Activated gamma-delta T cell (primary cell): Measurements from ENCODE around the gene CLSTN3.

Experiments
- DNase-seq: peaks from one replicate; lab custom pipeline; 2025; lab: John Stamatoyannopoulos, UW
- total RNA-seq, 2 donors: gene quantifications; one replicate each; lab custom pipeline; 2026; lab: John Stamatoyannopoulos, UW

CLSTN3 gene
- total RNA-seq: 73.7 to 145 reads per million in 2 donors

- DNase-seq: peak; percentile 80
Observed at GRCh38 chr12:7129872-7130691, at the start of gene CLSTN3. Gene CLSTN3 (plus strand): TSS chr12:7130371. CDS start chr12:7130649, 278 bp downstream.

- DNase-seq: no peak
Observed at GRCh38 chr12:7081037-7081436, 49.1 kb upstream of the CLSTN3 start.

- no peak for DNase-seq
Observed at GRCh38 chr12:7083125-7083524, 47.0 kb upstream of the CLSTN3 start.

GRCh38 chr12:7089196-7089871 is 40.8 kb upstream of the CLSTN3 start:
- no peak for DNase-seq

- no peak for DNase-seq
Observed at GRCh38 chr12:7090222-7090998, 39.8 kb upstream of the CLSTN3 start.

- no peak for DNase-seq
Observed at GRCh38 chr12:7091171-7091570, 39.0 kb upstream of the CLSTN3 start.

GRCh38 chr12:7091660-7092228 is 38.4 kb upstream of the CLSTN3 start:
- no peak for DNase-seq

GRCh38 chr12:7092229-7092985 is 37.8 kb upstream of the CLSTN3 start, which contains the start of gene C1R:
Gene C1R (minus strand): TSS chr12:7092445. CDS start chr12:7092388, 57 bp downstream.
- no peak for DNase-seq

GRCh38 chr12:7092986-7093460 is 37.1 kb upstream of the CLSTN3 start:
- DNase-seq: no peak

- no peak for DNase-seq
Observed at GRCh38 chr12:7093486-7093885, 36.7 kb upstream of the CLSTN3 start.

- no peak for DNase-seq
Observed at GRCh38 chr12:7093892-7094291, 36.3 kb upstream of the CLSTN3 start.

GRCh38 chr12:7096006-7096932 is 33.9 kb upstream of the CLSTN3 start:
- no peak for DNase-seq

GRCh38 chr12:7096979-7097378 is 33.2 kb upstream of the CLSTN3 start:
- DNase-seq: no peak

GRCh38 chr12:7099290-7099996 is 30.7 kb upstream of the CLSTN3 start:
- DNase-seq: no peak

- DNase-seq: no peak
Observed at GRCh38 chr12:7100239-7100638, 29.9 kb upstream of the CLSTN3 start.

- DNase-seq: no peak
Observed at GRCh38 chr12:7101047-7101693, 29.0 kb upstream of the CLSTN3 start.

GRCh38 chr12:7101694-7102131 is 28.5 kb upstream of the CLSTN3 start:
- DNase-seq: no peak

GRCh38 chr12:7102582-7102981 is 27.6 kb upstream of the CLSTN3 start:
- no peak for DNase-seq
